Measurements from ENCODE around the gene TM7SF2.

- TF ChIP-seq, protein P1, sequence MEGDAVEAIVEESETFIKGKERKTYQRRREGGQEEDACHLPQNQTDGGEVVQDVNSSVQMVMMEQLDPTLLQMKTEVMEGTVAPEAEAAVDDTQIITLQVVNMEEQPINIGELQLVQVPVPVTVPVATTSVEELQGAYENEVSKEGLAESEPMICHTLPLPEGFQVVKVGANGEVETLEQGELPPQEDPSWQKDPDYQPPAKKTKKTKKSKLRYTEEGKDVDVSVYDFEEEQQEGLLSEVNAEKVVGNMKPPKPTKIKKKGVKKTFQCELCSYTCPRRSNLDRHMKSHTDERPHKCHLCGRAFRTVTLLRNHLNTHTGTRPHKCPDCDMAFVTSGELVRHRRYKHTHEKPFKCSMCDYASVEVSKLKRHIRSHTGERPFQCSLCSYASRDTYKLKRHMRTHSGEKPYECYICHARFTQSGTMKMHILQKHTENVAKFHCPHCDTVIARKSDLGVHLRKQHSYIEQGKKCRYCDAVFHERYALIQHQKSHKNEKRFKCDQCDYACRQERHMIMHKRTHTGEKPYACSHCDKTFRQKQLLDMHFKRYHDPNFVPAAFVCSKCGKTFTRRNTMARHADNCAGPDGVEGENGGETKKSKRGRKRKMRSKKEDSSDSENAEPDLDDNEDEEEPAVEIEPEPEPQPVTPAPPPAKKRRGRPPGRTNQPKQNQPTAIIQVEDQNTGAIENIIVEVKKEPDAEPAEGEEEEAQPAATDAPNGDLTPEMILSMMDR (optimal IDR thresholded peaks at IDR 0.05 in 1 of 3, IDR thresholded peaks at IDR 0.05 in 1 of 3, conservative IDR thresholded peaks at IDR 0.05 in 1 of 3; ENCODE audit: extremely low read depth in 1 of 3, insufficient read depth in 2 of 3, low read length in 3 of 3) = no peak
- TF ChIP-seq EZH2 (IDR thresholded peaks at IDR 0.05; ENCODE audit: low read length) = no peak
Measured at GRCh38 chr11:65151331-65151899, 39.7 kb downstream of the TM7SF2 start.
